Suprapubic skin (tissue), 4 donors: Measurements from ENCODE around the gene ATP2A3. TPM values are rescaled to one million over a fixed set of nuclear protein-coding genes. Genes with fewer than 3 reads are reported as not detected.
A peak's percentile ranks its signal among the peaks of the same experiment; 100 is the strongest.

Experiments
- DNase-seq, 2 donors: peaks; one replicate each; pipeline ENCODE4 v3.0.0-alpha.2; 2019; ENCODE audit warnings: low spot score in 2 of 2
- H3K27ac ChIP-seq: fragments of 200-600 bp; sonication (generic); one replicate; pipeline ENCODE4 v1.5.1; 2019
- H3K27me3 ChIP-seq: fragments of 200-600 bp; sonication (generic); one replicate; pipeline ENCODE4 v1.5.1; 2019
- H3K36me3 ChIP-seq: fragments of 200-600 bp; sonication (generic); one replicate; pipeline ENCODE4 v1.5.1; 2019
- H3K4me1 ChIP-seq: fragments of 200-600 bp; sonication (generic); one replicate; pipeline ENCODE4 v1.5.1; 2019
- H3K4me3 ChIP-seq: fragments of 200-600 bp; sonication (generic); one replicate; pipeline ENCODE4 v1.5.1; 2019; ENCODE audit warnings: mild to moderate bottlenecking
- H3K9me3 ChIP-seq: fragments of 200-600 bp; sonication (generic); one replicate; pipeline ENCODE4 v1.5.1; 2019
- EP300 ChIP-seq: sonication (generic); formaldehyde crosslinking; IDR thresholded peaks from one replicate; pipeline ENCODE4 v1.6.1; 2017; ENCODE audit warnings: antibody characterized with exemption
- POLR2A ChIP-seq, 2 donors: fragments of 450-650 bp; IDR thresholded peaks; one replicate each; pipeline ENCODE4 v1.6.1; 2017; ENCODE audit warnings: antibody characterized with exemption in 2 of 2, mild to moderate bottlenecking in 2 of 2, moderate library complexity in 2 of 2
- POLR2AphosphoS5 ChIP-seq, 3 donors: sonication (generic); formaldehyde crosslinking; IDR thresholded peaks; one replicate each; pipeline ENCODE4 v1.6.1; 2017; ENCODE audit warnings: antibody characterized with exemption in 3 of 3
- WGBS: methylation state at CpG from one replicate; pipeline ENCODE4 v1.1.5; 2018; 5-methylcytosine and 5-hydroxymethylcytosine counted together
- total RNA-seq, 4 donors: library from RNA; depleted of rRNA; stranded (reverse); fragments of >200 nt; gene quantifications; one replicate each; pipeline ENCODE4 v1.1.0, GENCODE V29; 2016
- TF ChIP-seq, protein P1 (sequence below), 2 donors: fragments of 200-600 bp in 1 of 2; fragments of 450-650 bp in 1 of 2; sonication (generic) in 1 of 2; IDR thresholded peaks; one replicate each; pipeline ENCODE4 v1.5.1; 2016 to 2019; ENCODE audit warnings: antibody characterized with exemption in 2 of 2, mild to moderate bottlenecking in 1 of 2, moderate library complexity in 1 of 2

Gene ATP2A3
- total RNA-seq, 4 donors from 2014 or later, result 22.4 to 61.7 (median 34.7) TPM

DNA sequence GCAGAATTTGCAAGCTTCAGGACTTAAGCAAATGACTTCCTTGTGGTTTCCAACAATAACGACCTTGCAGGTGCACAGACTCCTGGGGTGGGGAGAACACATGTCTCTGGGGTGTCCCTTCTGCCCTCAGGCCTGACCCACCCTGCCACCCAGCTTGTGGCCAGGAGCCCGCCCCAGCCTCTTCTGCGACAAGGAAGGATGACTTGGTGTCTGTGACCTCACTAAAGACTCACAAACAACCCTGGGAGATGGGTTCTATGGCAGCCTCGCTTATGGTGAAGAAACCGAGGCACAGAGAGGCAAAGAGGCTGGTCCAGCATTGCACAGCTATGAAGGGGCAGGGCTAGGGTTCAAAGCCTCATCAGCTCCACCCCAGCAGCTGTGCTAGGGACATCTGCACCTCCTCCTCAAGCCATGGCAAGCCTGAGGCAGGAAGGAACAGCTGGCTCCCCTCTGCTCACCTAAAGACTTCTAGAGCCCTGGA lies 2.6 kb downstream of the ATP2A3 start:
- WGBS, result 52% methylated on average over 4 of the region's 5 CpGs
- no peak for TF ChIP-seq POLR2AphosphoS5 (IDR thresholded peaks at IDR 0.05)
- TF ChIP-seq, protein P1, sequence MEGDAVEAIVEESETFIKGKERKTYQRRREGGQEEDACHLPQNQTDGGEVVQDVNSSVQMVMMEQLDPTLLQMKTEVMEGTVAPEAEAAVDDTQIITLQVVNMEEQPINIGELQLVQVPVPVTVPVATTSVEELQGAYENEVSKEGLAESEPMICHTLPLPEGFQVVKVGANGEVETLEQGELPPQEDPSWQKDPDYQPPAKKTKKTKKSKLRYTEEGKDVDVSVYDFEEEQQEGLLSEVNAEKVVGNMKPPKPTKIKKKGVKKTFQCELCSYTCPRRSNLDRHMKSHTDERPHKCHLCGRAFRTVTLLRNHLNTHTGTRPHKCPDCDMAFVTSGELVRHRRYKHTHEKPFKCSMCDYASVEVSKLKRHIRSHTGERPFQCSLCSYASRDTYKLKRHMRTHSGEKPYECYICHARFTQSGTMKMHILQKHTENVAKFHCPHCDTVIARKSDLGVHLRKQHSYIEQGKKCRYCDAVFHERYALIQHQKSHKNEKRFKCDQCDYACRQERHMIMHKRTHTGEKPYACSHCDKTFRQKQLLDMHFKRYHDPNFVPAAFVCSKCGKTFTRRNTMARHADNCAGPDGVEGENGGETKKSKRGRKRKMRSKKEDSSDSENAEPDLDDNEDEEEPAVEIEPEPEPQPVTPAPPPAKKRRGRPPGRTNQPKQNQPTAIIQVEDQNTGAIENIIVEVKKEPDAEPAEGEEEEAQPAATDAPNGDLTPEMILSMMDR (IDR thresholded peaks at IDR 0.05), result no peak
- no peak for TF ChIP-seq EP300
- no peak for TF ChIP-seq POLR2A (IDR thresholded peaks at IDR 0.05)
- Histone ChIP-seq H3K27ac (peak overlapping the region; percentile 20), H3K36me3 (no peaks in the 10 kb centered on the region), H3K9me3 (no peaks in the 10 kb centered on the region), H3K4me1 (peaks cover 20% of the 10 kb centered on the region), H3K27me3 (peaks cover 29% of the 10 kb centered on the region), H3K4me3 (peak overlapping the region; percentile 4)
- no peak for DNase-seq

- no peaks in the 10 kb centered on the region for H3K9me3 ChIP-seq
- H3K36me3 ChIP-seq, result no peaks in the 10 kb centered on the region
- no peak for DNase-seq
- H3K27me3 ChIP-seq, result peaks cover 29% of the 10 kb centered on the region
- TF ChIP-seq EP300 (no peak), POLR2A (IDR thresholded peaks at IDR 0.05) (no peak), POLR2AphosphoS5 (IDR thresholded peaks at IDR 0.05) (no peak)
- TF ChIP-seq, protein P1 (IDR thresholded peaks at IDR 0.05), result no peak
- 62% methylated on average over 13 of the region's 14 CpGs for WGBS
- H3K4me3 ChIP-seq, result no peak overlapping the region
- H3K27ac ChIP-seq, result peak overlapping the region; percentile 58
- peaks cover 20% of the 10 kb centered on the region for H3K4me1 ChIP-seq
Observed at GRCh38 chr17:3960764-3961163, 3.5 kb downstream of the ATP2A3 start.

- TF ChIP-seq, protein P1 (IDR thresholded peaks at IDR 0.05), result no peak
- no peak for TF ChIP-seq POLR2AphosphoS5 (IDR thresholded peaks at IDR 0.05)
- no peak for TF ChIP-seq POLR2A (IDR thresholded peaks at IDR 0.05)
- Histone ChIP-seq H3K4me3 (no peak overlapping the region), H3K36me3 (no peaks in the 10 kb centered on the region), H3K27me3 (peaks cover 29% of the 10 kb centered on the region), H3K4me1 (peaks cover 15% of the 10 kb centered on the region), H3K9me3 (no peaks in the 10 kb centered on the region), H3K27ac (peak overlapping the region; percentile 58)
- 96% methylated on average over 11 of the region's 14 CpGs for WGBS
- no peak for DNase-seq
Observed at GRCh38 chr17:3959921-3960601, 4.2 kb downstream of the ATP2A3 start.

DNA sequence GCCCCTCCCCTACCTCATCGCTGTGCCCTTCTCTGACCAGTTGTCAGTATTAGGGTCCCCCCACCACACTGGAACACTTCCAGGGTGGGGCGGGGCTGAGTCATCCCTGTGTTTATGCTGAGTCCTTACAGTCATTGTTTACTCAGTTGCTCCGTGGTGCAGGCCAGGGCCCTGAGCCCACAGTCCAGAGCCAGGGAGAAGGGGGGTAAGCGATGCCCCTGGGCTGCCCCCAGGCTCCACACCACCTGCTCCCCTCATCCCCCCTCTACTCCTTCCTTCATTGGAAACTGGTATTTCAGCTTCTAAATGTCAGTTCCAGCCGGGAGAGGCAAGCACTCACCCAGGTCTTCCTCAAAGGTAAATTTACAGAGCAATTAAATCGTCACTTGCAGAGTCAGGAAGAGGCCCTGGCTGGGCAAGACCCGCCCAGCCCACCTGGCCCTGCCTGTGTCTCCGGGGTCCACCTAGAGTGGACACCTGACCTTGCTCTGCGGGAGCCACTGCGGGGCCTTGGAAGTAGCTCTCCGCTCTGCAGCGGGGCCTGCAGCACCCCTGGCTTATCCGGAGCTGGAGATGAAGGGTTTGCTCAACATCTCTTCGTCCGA lies 4.8 kb downstream of the ATP2A3 start:
- H3K27ac ChIP-seq, result peak overlapping the region; percentile 58
- TF ChIP-seq, protein P1 (IDR thresholded peaks at IDR 0.05), result no peak
- TF ChIP-seq POLR2A (IDR thresholded peaks at IDR 0.05) (no peak), POLR2AphosphoS5 (IDR thresholded peaks at IDR 0.05) (no peak), EP300 (no peak)
- peaks cover 27% of the 10 kb centered on the region for H3K27me3 ChIP-seq
- no peak for DNase-seq
- H3K4me3 ChIP-seq, result no peak overlapping the region
- WGBS, result 70% methylated on average over 13 of the region's 15 CpGs
- no peaks in the 10 kb centered on the region for H3K9me3 ChIP-seq
- no peaks in the 10 kb centered on the region for H3K36me3 ChIP-seq
- peaks cover 8% of the 10 kb centered on the region for H3K4me1 ChIP-seq
